ENCODE data around the gene CHIC2. TPM values are rescaled to one million over a fixed set of nuclear protein-coding genes. Genes with fewer than 3 reads are reported as not detected.

CHIC2 gene
- total and polyA plus RNA-seq, 2 of the 8 experiments (the other 6 are each of a cell fraction or from before 2014, with no cell fraction given): 4.5 to 10.9 TPM

GRCh38 chr4:54073271-54073880, 9.0 kb upstream of the CHIC2 start:
- no peak overlapping the region for H2AK5ac ChIP-seq (ENCODE audit: low read depth, low read length)
- H3K9me3 ChIP-seq (ENCODE audit: insufficient read depth in 2 of 2, low read depth in 1 of 2, low read length in 1 of 2): no peaks in the 10 kb centered on the region
- no peak overlapping the region for H2BK5ac ChIP-seq (ENCODE audit: low read depth, low read length)
- H3K79me1 ChIP-seq (ENCODE audit: low read depth, low read length): no peaks in the 10 kb centered on the region
- H4K91ac ChIP-seq (replicated peaks; ENCODE audit: insufficient read length, low read length): no peak overlapping the region
- no peaks in the 10 kb centered on the region for H3K27me3 ChIP-seq (replicated peaks in 1 of 4; ENCODE audit: control insufficient read depth in 3 of 4, extremely low read depth in 1 of 4, insufficient read depth in 3 of 4, low read length in 3 of 4)
- H4K20me1 ChIP-seq (replicated peaks in 1 of 2; ENCODE audit: control insufficient read depth in 1 of 2, insufficient read depth in 2 of 2, low read length in 2 of 2): no peaks in the 10 kb centered on the region
- FAIRE-seq: no peak
- no peak overlapping the region for H3K27ac ChIP-seq (ENCODE audit: low read depth, low read length)
- H4K8ac ChIP-seq (ENCODE audit: extremely low read depth, insufficient read depth, low read length): no peak overlapping the region
- H3K4me2 ChIP-seq (ENCODE audit: insufficient read depth in 1 of 2, low read depth in 2 of 2, low read length in 2 of 2): no peak overlapping the region
- H3K56ac ChIP-seq (replicated peaks; ENCODE audit: insufficient read length, low read depth, low read length): no peak overlapping the region
- H2BK20ac ChIP-seq (ENCODE audit: low read length): no peak overlapping the region
- H3K23me2 ChIP-seq (ENCODE audit: low read depth, low read length): no peaks in the 10 kb centered on the region
- no peak overlapping the region for H3K18ac ChIP-seq (ENCODE audit: extremely low read depth, low read length)
- no peak overlapping the region for H3K4ac ChIP-seq (replicated peaks; ENCODE audit: insufficient read length, low read depth, low read length)
- no peak overlapping the region for H2AFZ ChIP-seq (ENCODE audit: low read length)
- no peak overlapping the region for H3K9ac ChIP-seq (replicated peaks in 1 of 4; ENCODE audit: extremely low read depth in 1 of 4, low read depth in 3 of 4, low read length in 3 of 4)
- ChIA-PET POLR2A (ENCODE audit: partially characterized antibody) (no interaction called here), CTCF (ENCODE audit: partially characterized antibody) (no interaction called here)
- H3K79me2 ChIP-seq (ENCODE audit: control insufficient read depth in 1 of 2, insufficient read depth in 2 of 2, low read length in 2 of 2): no peaks in the 10 kb centered on the region
- no peak overlapping the region for H3K14ac ChIP-seq (ENCODE audit: insufficient read length)
- no peak overlapping the region for H2BK15ac ChIP-seq (ENCODE audit: low read length)
- H2BK120ac ChIP-seq (replicated peaks; ENCODE audit: low read depth, low read length): no peak overlapping the region
- H4K5ac ChIP-seq (ENCODE audit: insufficient read length, low read depth, low read length): no peak overlapping the region
- no peaks in the 10 kb centered on the region for H3K4me1 ChIP-seq (replicated peaks in 1 of 4; ENCODE audit: control insufficient read depth in 3 of 4, insufficient read depth in 4 of 4, low read length in 3 of 4)
- H3K4me3 ChIP-seq (ENCODE audit: extremely low read depth in 1 of 4, insufficient read depth in 2 of 4, low read depth in 3 of 4, low read length in 4 of 4): no peak overlapping the region
- 92% methylated on average over 2 of the region's 2 CpGs; no CpG with 5 or more reads in 1 of the 2 experiments for WGBS, 2 experiments (ENCODE audit: extremely low coverage in 1 of 2, insufficient coverage in 1 of 2, insufficient read length in 1 of 2, insufficient replicate concordance in 2 of 2, low coverage in 1 of 2, low lambda C conversion rate in 2 of 2, missing lambda C conversion rate in 1 of 2)
- no peak overlapping the region for H2BK12ac ChIP-seq (ENCODE audit: low read depth, low read length)
- H3K23ac ChIP-seq (ENCODE audit: insufficient read length): no peak overlapping the region
- no peak for DNase-seq (ENCODE audit: low read depth in 1 of 2, low spot score in 2 of 2)
- H3K36me3 ChIP-seq (ENCODE audit: control insufficient read depth in 2 of 4, insufficient read depth in 4 of 4, low read length in 3 of 4): no peaks in the 10 kb centered on the region
- TF ChIP-seq POLR2A (IDR thresholded peaks at IDR 0.05; ENCODE audit: control extremely low read depth in 1 of 2, low read depth in 2 of 2, low read length in 2 of 2): no peak
- TF ChIP-seq RNF2 (IDR thresholded peaks at IDR 0.05; ENCODE audit: borderline replicate concordance, low read depth, low read length, missing control alignments, poor library complexity, severe bottlenecking): no peak
- TF ChIP-seq TAF1 (IDR thresholded peaks at IDR 0.05; ENCODE audit: low read depth, low read length): no peak
- TF ChIP-seq POLR2AphosphoS5 (IDR thresholded peaks at IDR 0.05; ENCODE audit: low read depth, low read length): no peak
- TF ChIP-seq MAFK (IDR thresholded peaks at IDR 0.05; ENCODE audit: low read depth, low read length): no peak
- TF ChIP-seq EGR1 (IDR thresholded peaks at IDR 0.05; ENCODE audit: borderline replicate concordance, low read depth, low read length): no peak
- TF ChIP-seq EZH2 (IDR thresholded peaks at IDR 0.05; ENCODE audit: low read depth, low read length, severe bottlenecking): no peak
- TF ChIP-seq NANOG (IDR thresholded peaks at IDR 0.05; ENCODE audit: insufficient read depth, low read depth, low read length, poor library complexity, severe bottlenecking): no peak
- TF ChIP-seq KDM5A (IDR thresholded peaks at IDR 0.05; ENCODE audit: low read length): no peak
- TF ChIP-seq POU5F1 (IDR thresholded peaks at IDR 0.05; ENCODE audit: low read depth, low read length): no peak
- no peak for TF ChIP-seq HDAC6 (IDR thresholded peaks at IDR 0.05; ENCODE audit: low read depth, low read length)
- no peak for TF ChIP-seq ATF2 (IDR thresholded peaks at IDR 0.05; ENCODE audit: low read length)

Measured in H1 (cell line).